ENCODE data around the gene SELENOK.
A peak's percentile ranks its signal among the peaks of the same experiment; 100 is the strongest.

The SELENOK gene

DNA sequence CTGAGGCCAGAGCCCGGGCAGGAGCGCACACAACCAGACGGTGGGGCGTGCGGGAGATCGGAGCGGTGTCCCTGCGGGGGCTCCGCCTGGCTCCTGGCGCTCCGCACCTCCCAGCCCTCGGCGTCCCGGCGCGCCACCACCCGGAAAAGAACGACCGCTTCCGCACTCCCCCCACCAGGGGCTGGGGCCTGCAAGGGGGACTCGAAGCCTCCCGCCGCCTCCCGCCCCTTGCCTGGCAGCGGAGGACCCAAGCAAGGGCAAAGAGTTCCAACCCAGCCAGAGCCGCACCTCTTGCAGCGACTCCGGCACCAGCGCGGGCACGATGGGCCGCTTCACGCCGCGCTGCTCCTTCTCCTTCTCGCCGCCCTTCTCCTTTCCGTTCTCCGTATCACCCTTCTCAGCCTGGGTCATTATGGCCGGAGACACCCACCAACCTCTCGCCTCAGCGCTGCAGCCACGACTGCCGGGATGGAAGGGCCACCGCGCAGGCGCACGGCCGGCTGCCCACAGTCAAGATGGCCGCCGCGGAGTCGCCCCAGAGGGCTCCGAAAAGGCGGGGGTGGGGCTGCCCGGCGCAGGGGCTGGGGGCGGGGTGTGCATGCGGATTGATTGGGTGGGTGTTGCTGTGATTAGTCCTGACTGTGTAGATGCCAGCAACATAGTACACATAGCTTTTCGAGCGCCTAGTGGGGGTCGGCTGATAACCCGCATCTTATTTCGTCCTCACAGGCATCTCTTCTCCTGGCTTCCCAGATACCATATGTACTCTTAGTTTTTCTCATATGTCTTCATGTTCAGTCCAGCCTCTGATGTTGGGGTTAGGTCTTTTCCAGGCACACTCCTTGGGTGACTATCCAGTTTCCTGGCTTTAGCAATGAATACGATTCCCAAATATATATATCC is 9.7 kb downstream of the SELENOK start, which contains the start of gene ACTR8:
ACTR8 (minus strand) TSS at position 462 of the 903 bp plus-strand sequence; CDS start at position 411, 51 bp downstream.
- DNase-seq = peak; percentile 63

DNA sequence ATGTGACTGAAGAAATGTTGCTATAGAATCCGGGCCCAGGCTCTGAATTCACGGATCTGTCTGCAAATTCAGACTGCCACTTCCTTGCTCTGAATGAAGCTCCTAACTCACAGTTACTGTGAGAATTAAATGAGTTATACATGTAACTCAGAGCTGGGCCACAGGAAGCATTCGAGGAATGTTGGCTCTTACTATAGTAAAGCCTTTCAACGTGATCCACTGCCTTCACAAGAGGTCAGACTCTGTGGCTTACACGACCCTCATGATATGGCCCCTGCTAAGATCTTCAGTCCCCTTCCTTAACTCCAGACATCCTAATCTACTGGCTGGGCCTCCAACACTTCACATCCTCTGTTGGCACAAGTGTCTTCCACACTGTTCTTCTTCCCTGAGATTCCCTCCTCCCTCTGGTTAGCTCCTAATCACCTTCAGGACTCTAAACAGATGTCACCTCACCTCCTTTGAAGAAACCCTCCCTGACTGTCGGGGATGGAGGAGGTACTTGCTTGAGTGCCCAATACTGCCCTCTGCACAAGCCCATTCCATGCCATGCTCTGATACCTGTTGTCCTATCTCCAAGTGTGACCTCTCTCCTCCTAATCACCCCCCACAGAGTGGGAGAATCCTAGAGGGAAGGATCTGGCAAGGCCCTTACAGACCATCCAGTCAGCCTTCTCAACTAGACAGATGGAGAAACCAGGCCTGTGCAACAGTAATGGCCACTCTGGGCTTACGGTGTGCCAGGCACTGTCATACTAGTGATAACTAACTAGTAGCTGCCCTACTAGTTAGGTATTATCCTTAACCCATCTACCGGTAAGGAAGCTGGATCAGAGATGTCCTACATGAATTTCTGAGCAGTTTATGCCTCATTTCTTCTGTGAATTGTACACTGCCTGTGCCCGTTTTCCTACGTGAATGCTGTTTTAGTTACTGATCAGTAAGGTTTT is 11.0 kb downstream of the SELENOK start:
- no peak for DNase-seq

DNA sequence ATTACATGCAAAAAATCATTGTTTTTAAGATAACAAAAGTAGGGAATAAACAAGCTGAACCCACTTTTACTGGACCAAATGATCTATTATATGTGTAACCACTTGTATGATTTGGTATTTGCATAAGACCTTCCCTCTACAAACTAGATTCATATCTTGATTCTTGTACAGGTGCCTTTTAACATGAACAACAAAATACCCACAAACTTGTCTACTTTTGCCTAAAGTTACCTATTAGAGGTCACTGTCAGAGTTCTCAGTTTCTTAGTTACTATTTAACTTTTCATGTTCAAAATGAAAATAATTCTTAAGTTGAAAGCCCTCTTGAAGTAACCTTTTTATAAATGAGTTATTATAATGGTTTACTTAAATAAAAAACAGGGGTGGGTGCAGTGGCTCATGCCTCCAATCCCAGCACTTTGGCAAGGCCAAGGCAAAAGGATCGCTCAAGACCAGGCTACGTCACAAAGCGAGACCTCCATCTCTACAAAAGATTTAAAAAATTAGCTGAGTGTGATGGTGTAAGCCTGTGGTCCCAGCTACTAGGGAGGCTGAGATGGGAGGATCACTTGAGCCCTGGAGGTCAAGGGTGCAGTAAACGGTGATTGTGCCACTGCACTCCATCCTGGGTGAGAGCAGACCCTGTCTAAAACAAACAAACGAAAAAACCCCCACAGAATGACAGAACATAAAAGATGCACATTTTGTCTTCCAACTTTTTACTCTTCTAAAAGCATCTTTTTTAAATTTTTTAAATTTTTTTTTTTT is 25.7 kb downstream of the SELENOK start:
- DNase-seq = no peak

DNA sequence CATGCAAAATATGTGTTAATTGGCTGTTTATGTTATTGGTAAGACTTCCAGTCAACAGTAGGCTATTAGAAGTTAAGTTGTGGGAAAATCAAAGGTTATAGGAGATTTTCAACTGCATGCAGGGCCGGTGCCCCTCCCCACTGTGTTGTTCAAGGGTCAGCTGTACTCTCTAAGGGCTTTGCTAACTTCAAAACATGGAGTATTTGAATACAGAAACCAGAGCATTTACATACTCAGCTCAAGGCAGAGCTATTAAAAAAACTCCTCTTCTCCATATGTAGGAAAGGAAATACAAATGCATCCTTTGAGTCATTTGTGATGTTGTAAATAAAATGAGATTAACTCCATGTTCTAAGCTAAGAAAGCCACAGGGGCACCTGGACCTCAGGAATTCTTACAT is 28.5 kb downstream of the SELENOK start:
- DNase-seq = no peak

DNA sequence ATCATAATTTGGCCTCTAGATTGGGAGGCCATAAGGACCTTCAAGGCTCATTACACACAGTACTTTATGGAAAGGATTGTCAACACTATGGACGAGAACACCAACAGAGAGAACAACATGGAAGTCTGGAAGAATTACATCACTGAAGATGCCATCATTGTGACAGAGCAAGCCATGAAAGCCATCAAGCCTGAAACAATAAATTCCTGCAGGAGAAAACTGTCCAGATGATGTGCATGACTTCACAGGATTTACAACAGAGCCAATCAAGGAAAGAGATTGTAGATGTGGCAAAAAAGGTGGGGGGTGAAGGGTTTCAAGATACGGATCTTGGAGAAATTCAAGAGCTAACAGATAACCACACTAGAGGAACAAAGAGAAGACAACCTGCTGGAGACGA is 29.4 kb downstream of the SELENOK start:
- no peak for DNase-seq

DNA sequence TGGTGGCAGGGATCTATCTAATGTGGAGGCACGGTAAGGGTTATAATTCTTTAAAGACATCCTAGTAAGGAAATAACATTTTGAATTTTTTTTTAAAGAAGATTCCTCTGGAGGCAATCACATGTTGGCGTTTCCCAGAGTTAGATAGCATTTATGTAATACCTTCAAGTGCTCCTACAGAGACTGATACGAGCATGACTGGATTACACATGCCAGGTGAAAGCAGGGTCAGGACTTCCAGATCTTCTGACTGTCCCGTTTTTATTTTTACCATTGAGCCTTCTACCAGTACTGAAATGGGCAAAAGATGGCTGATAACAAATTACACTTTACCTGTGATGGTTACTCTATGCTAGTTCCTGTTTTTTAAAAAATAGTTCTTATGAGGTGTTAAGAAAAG is 31.5 kb downstream of the SELENOK start:
- DNase-seq = no peak

DNA sequence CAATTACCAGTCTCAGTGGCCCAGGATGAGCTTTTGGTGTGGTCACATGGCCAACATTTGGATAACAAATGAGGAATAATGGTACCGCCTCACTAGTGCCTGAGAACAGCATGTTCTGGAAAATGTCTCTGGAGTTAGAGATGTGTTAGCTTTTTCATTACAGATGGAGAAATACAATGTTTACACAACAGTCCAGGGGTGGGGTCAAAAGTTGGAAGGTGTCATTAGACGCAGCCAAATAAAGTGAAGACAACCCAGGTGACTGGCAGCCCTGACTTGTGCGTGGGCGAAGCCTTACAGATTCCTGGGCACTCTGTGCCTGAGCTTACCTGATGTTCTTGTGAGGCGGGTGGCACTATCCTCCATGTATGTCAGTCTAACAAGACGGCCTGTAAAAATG is 32.5 kb downstream of the SELENOK start:
- no peak for DNase-seq

DNA sequence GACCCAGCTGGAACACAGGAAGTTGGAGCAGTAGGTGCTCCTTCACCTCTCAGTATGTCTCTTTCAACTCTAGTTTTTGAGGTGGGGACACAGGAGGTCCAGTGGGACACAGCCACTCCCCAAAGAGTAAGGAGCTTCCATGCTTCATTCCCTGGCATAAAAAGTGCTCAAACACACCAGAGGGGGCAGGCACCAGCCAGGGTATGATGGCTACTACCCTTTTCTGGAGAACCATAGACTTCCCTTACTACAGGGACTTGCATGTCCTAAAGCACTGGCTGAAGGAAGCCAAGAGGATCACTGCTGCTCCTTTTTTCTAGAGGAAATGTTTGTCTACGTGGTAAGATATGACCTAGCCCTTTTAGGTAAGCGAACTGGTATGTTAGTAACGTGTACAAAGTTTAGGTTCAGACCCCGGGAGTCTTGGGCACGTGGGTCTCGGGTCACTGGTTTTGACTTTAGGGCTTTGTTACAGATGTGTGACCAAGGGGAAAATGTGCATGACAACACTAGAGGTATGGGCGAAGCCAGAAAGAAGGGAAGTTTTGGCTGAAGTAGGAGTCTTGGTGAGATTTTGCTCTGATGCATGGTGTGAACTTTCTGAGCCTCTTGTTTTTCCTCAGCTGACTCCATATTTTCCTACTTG is 33.4 kb downstream of the SELENOK start:
- DNase-seq = no peak

DNA sequence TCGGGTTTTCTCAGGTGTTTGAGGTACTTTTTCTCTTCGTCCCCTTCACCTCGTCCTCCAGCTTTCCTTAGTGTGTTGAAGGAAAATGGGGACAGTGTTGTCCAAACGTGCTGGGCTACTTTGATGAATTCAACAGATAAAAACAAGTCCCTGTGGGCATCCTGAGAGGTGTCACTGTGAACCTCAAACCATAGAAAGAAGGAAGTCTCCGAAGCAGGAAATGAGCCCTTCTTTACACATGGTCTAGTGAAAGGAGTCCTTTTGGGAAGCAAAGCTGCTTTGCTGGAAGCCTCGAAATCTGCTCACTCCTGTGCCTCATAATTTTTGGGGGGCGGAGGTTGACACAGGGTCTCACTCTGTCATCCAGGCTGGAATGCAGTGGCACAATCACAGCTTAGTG is 34.7 kb downstream of the SELENOK start:
- no peak for DNase-seq

DNA sequence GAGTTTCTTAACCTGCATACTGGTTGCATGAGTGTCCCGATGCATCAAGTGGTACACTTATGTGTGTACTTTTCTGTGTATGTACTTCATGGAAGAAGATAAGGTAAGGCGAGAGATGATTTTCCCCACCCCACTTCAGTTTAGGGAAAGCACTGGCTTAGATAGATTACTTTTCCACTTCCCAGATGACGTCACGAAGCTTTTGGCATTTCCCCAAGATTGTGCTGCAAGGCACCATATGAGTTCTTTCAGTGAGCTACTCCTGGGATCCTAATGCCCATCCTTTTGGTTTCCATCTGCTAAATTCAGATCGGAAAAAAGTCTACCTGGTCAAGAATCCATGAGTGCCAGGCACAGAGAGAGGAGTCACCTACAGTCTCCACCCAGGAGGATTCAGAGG is 40.8 kb downstream of the SELENOK start:
- DNase-seq = no peak

DNA sequence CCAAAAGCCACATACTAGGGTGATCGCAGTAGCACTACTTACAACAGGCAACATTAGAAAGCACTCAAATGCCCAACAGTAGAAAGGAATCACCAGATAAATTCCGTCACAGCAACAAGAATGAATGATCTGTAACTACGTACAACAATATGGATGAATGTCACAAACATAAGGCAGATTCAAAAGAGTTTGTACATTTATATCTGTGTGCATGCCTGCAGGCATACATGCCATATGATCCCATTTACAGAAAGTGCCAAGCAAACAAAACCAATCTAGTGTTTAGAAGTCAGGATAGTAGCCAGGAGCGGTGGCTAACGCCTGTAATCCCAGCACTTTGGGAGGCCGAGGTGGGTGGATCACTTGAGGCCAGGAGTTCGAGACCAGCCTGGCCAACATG is 41.7 kb downstream of the SELENOK start:
- DNase-seq = no peak

DNA sequence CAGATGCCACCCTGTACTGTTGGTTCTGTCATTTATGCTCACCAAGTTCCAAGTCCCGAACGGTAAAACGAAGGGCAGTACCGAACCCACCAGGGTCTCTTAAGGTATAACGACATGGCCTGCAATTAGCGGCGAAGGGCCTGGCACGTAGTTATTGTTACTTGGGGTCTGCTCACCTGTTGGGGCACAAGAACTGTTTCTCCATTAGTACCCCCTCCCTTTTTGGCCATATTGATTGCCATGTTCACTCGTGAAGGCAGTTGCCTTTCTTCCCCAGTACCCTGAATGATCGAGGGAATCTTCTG is 44.9 kb downstream of the SELENOK start:
- DNase-seq = no peak

DNA sequence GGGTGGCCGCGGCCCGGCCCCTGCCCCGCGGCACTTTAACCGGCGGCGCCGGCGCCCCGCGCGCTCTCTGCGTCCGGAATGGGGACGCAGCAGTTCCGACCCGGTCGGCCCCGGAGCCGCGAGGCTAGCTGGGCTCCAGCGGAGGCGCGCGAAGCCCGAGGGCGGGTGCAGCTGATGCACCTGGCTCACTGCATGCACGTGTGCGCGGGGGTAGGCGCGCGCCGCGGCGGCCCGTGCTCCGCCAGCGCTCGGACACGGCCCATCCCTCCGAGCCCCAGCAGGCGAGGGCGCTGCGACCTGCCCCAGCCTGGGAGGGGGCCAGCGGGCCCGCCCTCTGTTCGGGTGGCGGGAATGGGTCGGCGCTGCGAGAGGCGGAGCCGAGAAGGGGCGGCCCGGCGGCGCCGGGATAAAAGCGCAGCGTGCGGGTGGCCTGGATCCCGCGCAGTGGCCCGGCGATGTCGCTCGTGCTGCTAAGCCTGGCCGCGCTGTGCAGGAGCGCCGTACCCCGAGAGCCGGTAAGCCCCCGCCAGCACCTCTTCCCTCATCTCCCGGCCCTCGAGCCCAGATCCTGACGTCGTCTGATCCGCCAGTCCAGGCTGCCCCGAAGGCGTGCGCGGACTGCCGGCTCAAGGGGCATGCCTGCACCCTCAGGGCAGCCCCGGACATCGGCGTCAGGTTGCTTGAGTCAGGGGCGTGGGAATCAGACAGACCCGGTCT is 45.4 kb downstream of the SELENOK start, which contains the start of the genes CHDH and IL17RB:
CHDH (minus strand) TSS at position 286 of the 717 bp plus-strand sequence. CDS start 22,411 bp downstream, outside the sequence.
IL17RB (plus strand) TSS at position 435 of the 717 bp plus-strand sequence; CDS start at position 456, 21 bp downstream.
- DNase-seq = no peak

DNA sequence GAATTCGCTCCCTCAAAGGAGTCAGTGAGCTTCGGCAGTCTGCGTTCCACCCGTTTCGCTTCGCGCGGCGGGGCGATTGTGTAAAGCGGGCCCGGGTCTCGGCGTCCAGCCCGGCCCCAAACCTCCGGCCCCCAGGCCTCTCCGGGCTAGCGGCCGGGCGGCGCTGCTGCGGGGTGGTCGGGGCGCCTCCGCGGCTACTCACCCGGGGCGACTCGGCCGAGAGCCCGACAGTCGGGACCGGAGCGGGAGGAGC is 45.9 kb downstream of the SELENOK start:
- DNase-seq = no peak

DNA sequence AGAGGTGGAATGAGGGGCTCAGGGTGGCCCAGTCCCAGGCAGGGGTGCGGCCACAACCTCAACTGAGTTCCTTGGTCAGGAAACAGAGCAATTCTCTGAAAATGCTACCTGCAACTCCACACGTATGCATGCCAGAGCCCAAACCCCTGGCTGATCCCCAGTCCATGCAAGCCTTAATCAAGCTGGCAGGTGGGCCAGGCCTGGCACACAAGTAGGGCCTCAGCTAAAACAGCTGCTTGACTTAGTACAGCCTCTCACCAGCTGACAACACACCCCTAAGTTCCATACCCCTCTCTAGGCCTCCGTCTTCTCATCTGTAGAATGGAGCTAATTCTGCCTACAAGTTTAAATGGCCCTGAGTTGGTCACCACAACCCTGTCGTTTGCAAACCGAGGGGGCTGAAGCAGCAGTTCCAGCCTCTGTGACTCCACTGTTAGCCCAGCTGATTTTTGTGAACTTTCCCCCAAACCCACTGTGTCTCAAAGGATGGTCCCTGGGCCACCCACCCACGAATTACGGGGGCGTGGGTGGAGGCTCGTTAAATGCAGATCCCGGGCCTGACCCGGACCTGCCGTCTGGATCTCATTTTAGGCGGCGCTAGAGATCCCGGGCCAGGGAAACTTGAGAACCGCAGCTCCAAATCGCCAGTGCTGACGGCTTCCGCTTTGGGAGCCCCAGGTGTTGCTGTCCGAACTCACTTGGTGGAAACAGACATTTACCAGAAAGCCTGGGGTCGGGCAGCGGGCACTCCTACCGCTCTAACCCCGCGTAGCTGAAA is 46.4 kb downstream of the SELENOK start:
- peak; percentile 30 for DNase-seq

DNA sequence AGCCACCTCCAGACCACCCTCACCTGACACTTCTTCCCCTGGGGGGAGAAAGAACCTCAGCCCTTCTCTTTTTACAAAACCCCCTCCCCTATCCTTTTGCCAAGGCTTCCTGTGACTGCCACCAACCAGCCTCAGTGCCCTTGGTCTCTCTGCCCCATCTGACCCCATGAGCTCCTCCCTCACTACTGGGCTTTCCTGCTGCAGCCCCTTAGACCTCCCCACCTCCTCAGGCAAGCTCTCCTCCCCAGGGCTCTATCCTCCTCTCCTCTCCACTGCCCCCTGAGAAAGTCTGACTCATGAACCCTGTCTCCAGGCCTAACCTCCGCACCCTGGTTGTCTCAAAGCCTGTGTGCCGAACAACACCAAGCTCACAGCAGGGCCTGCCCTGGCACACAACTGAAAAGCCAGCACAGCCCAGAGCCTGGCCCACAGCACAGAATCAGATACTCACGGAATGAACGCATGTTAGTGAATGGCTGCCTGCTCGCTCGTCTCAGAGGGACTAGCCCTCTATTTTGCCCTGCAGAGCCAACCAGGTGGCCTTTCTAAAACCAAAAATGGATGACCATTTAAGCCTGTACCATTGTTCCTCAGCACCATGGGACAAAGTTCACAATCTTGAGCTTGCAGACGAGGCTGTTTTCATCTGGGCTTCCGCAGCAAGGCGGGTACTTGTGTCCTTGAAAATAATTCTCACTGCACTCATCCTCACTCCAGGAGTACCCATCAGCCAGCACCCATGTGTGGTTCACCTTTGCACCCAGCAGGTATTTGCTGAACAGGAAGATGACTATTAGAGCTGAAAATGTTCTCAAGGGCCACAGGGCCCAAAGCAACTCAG is 47.2 kb downstream of the SELENOK start:
- DNase-seq = no peak

DNA sequence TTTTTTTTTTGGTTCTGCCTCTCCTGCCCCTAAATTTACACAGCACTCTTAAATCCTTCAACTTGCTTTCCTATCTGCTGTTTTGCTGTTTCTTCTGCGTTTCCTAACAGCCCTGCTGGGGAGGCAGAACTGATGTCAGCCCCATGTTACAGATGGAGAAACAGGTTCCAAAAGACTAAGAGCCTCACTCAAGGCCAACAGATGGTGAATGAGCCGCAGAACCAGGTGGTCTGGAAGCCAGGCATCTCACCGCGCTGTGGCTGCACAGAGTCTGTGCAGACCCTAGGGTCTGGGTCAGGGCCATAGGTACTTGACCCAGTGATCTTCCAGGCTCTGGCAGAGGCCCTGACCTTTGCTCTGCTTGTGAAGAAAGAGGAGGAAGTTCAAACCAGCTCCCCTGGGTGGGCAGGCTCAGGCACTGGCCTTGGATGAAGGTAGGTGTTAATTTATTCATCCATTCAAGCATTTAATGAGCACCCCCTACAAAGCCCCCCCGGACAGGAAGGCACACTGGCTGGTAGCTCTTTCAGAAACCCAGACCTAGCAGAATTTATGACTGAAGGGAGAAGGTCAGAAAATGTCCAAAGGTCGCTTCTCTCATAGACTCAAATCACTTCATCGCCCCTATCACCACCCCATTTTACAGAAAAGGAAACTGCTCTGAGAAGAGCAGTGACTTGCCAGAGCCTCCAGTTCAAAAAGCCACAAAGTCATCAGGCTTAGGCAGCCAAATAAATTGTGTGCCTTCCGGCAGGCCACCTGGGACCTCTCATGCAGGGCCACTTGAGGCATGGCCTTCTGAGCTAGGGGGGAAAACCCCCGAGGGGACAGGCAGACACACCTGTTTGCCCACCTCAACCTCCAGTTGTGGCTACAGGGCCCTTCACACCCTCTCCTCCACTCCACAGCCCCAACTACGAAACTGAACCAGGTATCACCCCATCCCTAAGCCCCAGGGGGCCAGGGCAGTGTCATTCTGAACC is 48.2 kb downstream of the SELENOK start:
- DNase-seq = no peak

DNA sequence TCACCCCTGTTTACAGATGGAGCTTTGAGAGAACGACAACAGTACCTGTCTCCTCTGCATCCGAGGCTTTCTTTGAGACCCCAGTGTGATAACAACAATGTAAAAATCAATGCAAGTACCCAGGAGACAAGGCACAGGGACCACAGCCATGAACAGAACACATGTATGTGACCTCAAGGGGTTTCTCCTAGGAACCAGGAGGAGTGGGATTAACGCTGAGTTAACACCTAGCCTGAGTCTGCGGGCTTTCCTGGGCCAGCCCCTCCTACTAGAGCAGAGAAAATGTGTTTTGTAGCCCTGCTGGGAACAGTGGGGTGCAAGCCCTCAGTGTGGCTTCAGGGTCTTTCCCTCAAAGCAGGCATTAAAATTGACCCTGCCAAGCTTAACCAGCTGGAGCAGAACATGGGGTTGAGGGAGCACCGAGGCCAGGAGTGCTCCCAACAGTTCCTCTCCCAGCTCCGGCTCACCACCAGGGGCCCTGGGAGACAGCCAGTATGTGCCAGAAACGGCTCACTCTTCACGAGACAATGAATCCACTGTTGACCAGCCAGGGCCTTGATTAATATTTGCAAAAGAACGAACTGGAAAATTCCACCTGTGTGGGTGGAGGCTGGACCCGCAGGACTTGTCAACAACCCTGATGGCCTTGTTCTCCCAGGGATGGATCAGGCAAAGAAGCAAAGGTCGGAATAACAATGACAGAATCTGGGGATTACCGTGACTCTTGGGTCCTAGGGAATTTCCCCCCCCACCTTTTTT is 49.0 kb downstream of the SELENOK start:
- no peak for DNase-seq

Data from amniotic stem cell (primary cell).